WTC11 (cell line): ENCODE results near the gene COMMD9. TPM values are rescaled to one million over a fixed set of nuclear protein-coding genes. Genes with fewer than 3 reads are reported as not detected.

Source experiments
- ATAC-seq: fragments of 200-7000 bp; cut with Tn5 transposase; 2 replicates; pipeline ENCODE4 v1.10.0; 2021; ENCODE audit warnings: mild to moderate bottlenecking, moderate library complexity
- CTCF ChIA-PET: fragments of 300-600 bp; sonication (Branson Sonifier 250); formaldehyde crosslinking; loops from one replicate; lab custom pipeline; 2021; ENCODE audit warnings: antibody characterized with exemption; lab: Charles Lee
- POLR2A ChIA-PET: fragments of 350-600 bp; sonication (Branson Sonifier 250); formaldehyde crosslinking; loops from one replicate; lab custom pipeline; 2021; ENCODE audit warnings: antibody characterized with exemption; lab: Charles Lee
- DNase-seq: peaks from one replicate; pipeline ENCODE4 v3.0.0; 2021; ENCODE audit warnings: low spot score
- H3K27ac Mint-ChIP-seq: 2 replicates; pipeline ENCODE4 v1.8.0; 2021; ENCODE audit warnings: mixed read lengths
- H3K27me3 Mint-ChIP-seq: 2 replicates; pipeline ENCODE4 v1.8.0; 2021; ENCODE audit warnings: low read depth, mild to moderate bottlenecking, moderate library complexity, mixed read lengths
- H3K36me3 Mint-ChIP-seq: 2 replicates; pipeline ENCODE4 v1.8.0; 2021; ENCODE audit warnings: mixed read lengths
- H3K4me1 Mint-ChIP-seq: 2 replicates; pipeline ENCODE4 v1.8.0; 2022; ENCODE audit warnings: mixed read lengths
- H3K4me3 Mint-ChIP-seq: 2 replicates; pipeline ENCODE4 v1.8.0; 2021; ENCODE audit warnings: mild to moderate bottlenecking, moderate library complexity, mixed read lengths
- H3K9me3 Mint-ChIP-seq: 2 replicates; pipeline ENCODE4 v1.8.0; 2021; ENCODE audit warnings: mixed read lengths
- CBFB ChIP-seq: sonication (generic); formaldehyde crosslinking; IDR thresholded peaks from 2 replicates; pipeline ENCODE4 v1.8.1; 2022; ENCODE audit warnings: mild to moderate bottlenecking, low read depth, missing genetic modification reagents
- FOXK1 ChIP-seq: sonication (generic); formaldehyde crosslinking; IDR thresholded peaks from 2 replicates; pipeline ENCODE4 v1.8.0; 2022; ENCODE audit warnings: mild to moderate bottlenecking, moderate library complexity, missing genetic modification reagents
- GRHL2 ChIP-seq: fragments of 250-450 bp; sonication (Bioruptor Pico); IDR thresholded peaks from 2 replicates; pipeline ENCODE4 v1.8.0; 2022; ENCODE audit warnings: mild to moderate bottlenecking, moderate library complexity; ENCODE audit not compliant: insufficient replicate concordance, severe bottlenecking
- TCF7 ChIP-seq: sonication (generic); formaldehyde crosslinking; IDR thresholded peaks from 2 replicates; pipeline ENCODE4 v1.8.0; 2022; ENCODE audit warnings: mild to moderate bottlenecking, low read depth, missing genetic modification reagents, moderate library complexity
- ZNF263 ChIP-seq: sonication (generic); formaldehyde crosslinking; IDR thresholded peaks from 2 replicates; pipeline ENCODE4 v1.8.1; 2022; ENCODE audit warnings: low read depth, mild to moderate bottlenecking, moderate library complexity, missing genetic modification reagents
- total RNA-seq: library from RNA; stranded (reverse); gene quantifications from 3 replicates; pipeline ENCODE4 v1.2.3, GENCODE V29; 2021
- TF ChIP-seq, protein P1 (sequence below): sonication (generic); formaldehyde crosslinking; IDR thresholded peaks from 2 replicates; pipeline ENCODE4 v1.8.1; 2023; ENCODE audit warnings: mild to moderate bottlenecking, missing genetic modification reagents
- TF ChIP-seq, protein P2 (sequence below): sonication (generic); formaldehyde crosslinking; IDR thresholded peaks from 2 replicates; pipeline ENCODE4 v1.8.0; 2022; ENCODE audit warnings: mild to moderate bottlenecking, missing genetic modification reagents
- TF ChIP-seq, protein P3 (sequence below): sonication (generic); formaldehyde crosslinking; IDR thresholded peaks from 2 replicates; pipeline ENCODE4 v1.8.0; 2023; ENCODE audit warnings: mild to moderate bottlenecking, missing genetic modification reagents
- TF ChIP-seq, protein P4 (sequence below): sonication (generic); formaldehyde crosslinking; IDR thresholded peaks from 2 replicates; pipeline ENCODE4 v1.8.0; 2022; ENCODE audit warnings: mild to moderate bottlenecking, missing genetic modification reagents
- TF ChIP-seq, protein P5 (sequence below): fragments of 200-600 bp; IDR thresholded peaks from 2 replicates; pipeline ENCODE4 v1.8.0; 2022; ENCODE audit warnings: antibody characterized with exemption
- TF ChIP-seq, protein P6 (sequence below): sonication (generic); formaldehyde crosslinking; IDR thresholded peaks from 2 replicates; pipeline ENCODE4 v1.8.1; 2023; ENCODE audit warnings: mild to moderate bottlenecking, missing genetic modification reagents
- TF ChIP-seq, protein P7 (sequence below): sonication (generic); formaldehyde crosslinking; IDR thresholded peaks from 2 replicates; pipeline ENCODE4 v1.8.0; 2023; ENCODE audit warnings: missing genetic modification reagents, mild to moderate bottlenecking, borderline replicate concordance

Gene COMMD9
- total RNA-seq, 1 experiment from 2014 or later = 33.3 TPM

DNA sequence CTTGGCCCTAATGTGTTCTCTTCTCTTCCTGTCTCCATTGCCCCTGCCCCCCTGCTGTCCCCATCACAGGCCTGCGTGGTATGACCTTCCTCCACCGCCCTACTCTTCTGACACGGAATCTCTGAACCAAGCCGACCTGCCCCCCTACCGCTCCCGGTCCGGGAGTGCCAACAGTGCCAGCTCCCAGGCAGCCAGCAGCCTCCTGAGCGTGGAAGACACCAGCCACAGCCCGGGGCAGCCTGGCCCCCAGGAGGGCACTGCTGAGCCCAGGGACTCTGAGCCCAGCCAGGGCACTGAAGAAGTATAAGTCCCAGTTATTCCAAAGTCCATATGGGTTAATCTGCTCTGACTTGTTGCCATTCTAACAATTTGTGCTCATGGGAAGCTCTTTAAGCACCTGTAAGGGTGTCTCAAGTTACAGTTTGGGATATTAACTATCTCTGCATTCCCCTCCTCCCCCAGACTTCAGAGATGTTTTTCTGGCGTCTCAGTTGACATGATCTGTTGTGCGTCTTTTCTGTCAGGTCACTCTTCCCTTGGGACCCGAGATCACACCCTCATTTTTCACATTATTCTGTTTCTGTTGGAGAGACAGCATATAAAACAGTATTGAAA, 60.0 kb downstream of the COMMD9 start:
- Mint-ChIP-seq H3K4me3 (no peak overlapping the region), H3K36me3 (peaks cover 12% of the 10 kb centered on the region), H3K4me1 (peaks cover 10% of the 10 kb centered on the region), H3K27ac (no peak overlapping the region), H3K27me3 (no peaks in the 10 kb centered on the region), H3K9me3 (no peaks in the 10 kb centered on the region)
- POLR2A ChIA-PET = interaction anchor here (0.6 kb wide), 1 partner anchor 21 kb away, joined by 3 read pairs; no protein-coding TSS in a partner anchor
- no peak for DNase-seq
- ATAC-seq = no peak
- no peak for TF ChIP-seq TCF7 (CRISPR knock-in tag)
- TF ChIP-seq CBFB (CRISPR knock-in tag) = no peak
- no peak for TF ChIP-seq FOXK1
- CTCF ChIA-PET = interaction anchor here (1.2 to 1.6 kb wide), 2 partner anchors 30 to 407 kb away, joined by 3 read pairs; no protein-coding TSS in a partner anchor

DNA sequence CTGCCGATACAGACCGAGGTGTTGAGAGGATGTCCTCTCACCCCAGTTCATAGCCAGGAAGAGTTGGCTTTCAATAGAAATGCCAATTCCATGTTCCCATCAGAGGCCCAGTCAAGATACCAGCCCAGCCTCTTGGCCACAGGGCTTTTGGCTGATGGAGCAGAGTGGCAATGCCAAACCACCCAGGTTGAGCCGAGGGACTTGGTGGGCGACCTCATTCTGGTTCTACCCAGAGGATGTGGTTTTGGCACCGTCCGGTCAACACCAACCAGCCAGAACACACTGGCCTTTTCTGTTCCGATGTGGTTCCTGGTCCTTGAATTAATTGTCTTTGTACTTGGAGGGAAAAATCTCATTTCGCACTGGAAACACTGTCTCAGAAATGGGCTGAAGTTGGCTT, 60.5 kb downstream of the COMMD9 start:
- CTCF ChIA-PET = interaction anchor here (1.2 kb wide), 1 partner anchor 30 kb away, joined by 3 read pairs; no protein-coding TSS in a partner anchor
- POLR2A ChIA-PET = no interaction called here
- H3K27me3 Mint-ChIP-seq = no peaks in the 10 kb centered on the region
- no peaks in the 10 kb centered on the region for H3K9me3 Mint-ChIP-seq
- peaks cover 12% of the 10 kb centered on the region for H3K36me3 Mint-ChIP-seq
- ATAC-seq (no peak), DNase-seq (no peak)
- no peak overlapping the region for H3K4me3 Mint-ChIP-seq
- peaks cover 10% of the 10 kb centered on the region for H3K4me1 Mint-ChIP-seq
- TF ChIP-seq, protein P1, sequence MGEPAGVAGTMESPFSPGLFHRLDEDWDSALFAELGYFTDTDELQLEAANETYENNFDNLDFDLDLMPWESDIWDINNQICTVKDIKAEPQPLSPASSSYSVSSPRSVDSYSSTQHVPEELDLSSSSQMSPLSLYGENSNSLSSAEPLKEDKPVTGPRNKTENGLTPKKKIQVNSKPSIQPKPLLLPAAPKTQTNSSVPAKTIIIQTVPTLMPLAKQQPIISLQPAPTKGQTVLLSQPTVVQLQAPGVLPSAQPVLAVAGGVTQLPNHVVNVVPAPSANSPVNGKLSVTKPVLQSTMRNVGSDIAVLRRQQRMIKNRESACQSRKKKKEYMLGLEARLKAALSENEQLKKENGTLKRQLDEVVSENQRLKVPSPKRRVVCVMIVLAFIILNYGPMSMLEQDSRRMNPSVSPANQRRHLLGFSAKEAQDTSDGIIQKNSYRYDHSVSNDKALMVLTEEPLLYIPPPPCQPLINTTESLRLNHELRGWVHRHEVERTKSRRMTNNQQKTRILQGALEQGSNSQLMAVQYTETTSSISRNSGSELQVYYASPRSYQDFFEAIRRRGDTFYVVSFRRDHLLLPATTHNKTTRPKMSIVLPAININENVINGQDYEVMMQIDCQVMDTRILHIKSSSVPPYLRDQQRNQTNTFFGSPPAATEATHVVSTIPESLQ (CRISPR knock-in tag) = no peak
- TF ChIP-seq, protein P2, sequence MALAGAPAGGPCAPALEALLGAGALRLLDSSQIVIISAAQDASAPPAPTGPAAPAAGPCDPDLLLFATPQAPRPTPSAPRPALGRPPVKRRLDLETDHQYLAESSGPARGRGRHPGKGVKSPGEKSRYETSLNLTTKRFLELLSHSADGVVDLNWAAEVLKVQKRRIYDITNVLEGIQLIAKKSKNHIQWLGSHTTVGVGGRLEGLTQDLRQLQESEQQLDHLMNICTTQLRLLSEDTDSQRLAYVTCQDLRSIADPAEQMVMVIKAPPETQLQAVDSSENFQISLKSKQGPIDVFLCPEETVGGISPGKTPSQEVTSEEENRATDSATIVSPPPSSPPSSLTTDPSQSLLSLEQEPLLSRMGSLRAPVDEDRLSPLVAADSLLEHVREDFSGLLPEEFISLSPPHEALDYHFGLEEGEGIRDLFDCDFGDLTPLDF (CRISPR knock-in tag) = no peak
- TF ChIP-seq, protein P3, sequence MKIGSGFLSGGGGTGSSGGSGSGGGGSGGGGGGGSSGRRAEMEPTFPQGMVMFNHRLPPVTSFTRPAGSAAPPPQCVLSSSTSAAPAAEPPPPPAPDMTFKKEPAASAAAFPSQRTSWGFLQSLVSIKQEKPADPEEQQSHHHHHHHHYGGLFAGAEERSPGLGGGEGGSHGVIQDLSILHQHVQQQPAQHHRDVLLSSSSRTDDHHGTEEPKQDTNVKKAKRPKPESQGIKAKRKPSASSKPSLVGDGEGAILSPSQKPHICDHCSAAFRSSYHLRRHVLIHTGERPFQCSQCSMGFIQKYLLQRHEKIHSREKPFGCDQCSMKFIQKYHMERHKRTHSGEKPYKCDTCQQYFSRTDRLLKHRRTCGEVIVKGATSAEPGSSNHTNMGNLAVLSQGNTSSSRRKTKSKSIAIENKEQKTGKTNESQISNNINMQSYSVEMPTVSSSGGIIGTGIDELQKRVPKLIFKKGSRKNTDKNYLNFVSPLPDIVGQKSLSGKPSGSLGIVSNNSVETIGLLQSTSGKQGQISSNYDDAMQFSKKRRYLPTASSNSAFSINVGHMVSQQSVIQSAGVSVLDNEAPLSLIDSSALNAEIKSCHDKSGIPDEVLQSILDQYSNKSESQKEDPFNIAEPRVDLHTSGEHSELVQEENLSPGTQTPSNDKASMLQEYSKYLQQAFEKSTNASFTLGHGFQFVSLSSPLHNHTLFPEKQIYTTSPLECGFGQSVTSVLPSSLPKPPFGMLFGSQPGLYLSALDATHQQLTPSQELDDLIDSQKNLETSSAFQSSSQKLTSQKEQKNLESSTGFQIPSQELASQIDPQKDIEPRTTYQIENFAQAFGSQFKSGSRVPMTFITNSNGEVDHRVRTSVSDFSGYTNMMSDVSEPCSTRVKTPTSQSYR = no peak
- TF ChIP-seq, protein P4, sequence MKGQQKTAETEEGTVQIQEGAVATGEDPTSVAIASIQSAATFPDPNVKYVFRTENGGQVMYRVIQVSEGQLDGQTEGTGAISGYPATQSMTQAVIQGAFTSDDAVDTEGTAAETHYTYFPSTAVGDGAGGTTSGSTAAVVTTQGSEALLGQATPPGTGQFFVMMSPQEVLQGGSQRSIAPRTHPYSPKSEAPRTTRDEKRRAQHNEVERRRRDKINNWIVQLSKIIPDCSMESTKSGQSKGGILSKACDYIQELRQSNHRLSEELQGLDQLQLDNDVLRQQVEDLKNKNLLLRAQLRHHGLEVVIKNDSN = no peak
- TF ChIP-seq ZNF263 (CRISPR knock-in tag) = no peak
- TF ChIP-seq GRHL2 = no peak
- TF ChIP-seq CBFB (CRISPR knock-in tag) = no peak
- TF ChIP-seq, protein P5, sequence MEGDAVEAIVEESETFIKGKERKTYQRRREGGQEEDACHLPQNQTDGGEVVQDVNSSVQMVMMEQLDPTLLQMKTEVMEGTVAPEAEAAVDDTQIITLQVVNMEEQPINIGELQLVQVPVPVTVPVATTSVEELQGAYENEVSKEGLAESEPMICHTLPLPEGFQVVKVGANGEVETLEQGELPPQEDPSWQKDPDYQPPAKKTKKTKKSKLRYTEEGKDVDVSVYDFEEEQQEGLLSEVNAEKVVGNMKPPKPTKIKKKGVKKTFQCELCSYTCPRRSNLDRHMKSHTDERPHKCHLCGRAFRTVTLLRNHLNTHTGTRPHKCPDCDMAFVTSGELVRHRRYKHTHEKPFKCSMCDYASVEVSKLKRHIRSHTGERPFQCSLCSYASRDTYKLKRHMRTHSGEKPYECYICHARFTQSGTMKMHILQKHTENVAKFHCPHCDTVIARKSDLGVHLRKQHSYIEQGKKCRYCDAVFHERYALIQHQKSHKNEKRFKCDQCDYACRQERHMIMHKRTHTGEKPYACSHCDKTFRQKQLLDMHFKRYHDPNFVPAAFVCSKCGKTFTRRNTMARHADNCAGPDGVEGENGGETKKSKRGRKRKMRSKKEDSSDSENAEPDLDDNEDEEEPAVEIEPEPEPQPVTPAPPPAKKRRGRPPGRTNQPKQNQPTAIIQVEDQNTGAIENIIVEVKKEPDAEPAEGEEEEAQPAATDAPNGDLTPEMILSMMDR = no peak
- TF ChIP-seq, protein P6, sequence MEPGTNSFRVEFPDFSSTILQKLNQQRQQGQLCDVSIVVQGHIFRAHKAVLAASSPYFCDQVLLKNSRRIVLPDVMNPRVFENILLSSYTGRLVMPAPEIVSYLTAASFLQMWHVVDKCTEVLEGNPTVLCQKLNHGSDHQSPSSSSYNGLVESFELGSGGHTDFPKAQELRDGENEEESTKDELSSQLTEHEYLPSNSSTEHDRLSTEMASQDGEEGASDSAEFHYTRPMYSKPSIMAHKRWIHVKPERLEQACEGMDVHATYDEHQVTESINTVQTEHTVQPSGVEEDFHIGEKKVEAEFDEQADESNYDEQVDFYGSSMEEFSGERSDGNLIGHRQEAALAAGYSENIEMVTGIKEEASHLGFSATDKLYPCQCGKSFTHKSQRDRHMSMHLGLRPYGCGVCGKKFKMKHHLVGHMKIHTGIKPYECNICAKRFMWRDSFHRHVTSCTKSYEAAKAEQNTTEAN (CRISPR knock-in tag) = no peak
- TF ChIP-seq, protein P7, sequence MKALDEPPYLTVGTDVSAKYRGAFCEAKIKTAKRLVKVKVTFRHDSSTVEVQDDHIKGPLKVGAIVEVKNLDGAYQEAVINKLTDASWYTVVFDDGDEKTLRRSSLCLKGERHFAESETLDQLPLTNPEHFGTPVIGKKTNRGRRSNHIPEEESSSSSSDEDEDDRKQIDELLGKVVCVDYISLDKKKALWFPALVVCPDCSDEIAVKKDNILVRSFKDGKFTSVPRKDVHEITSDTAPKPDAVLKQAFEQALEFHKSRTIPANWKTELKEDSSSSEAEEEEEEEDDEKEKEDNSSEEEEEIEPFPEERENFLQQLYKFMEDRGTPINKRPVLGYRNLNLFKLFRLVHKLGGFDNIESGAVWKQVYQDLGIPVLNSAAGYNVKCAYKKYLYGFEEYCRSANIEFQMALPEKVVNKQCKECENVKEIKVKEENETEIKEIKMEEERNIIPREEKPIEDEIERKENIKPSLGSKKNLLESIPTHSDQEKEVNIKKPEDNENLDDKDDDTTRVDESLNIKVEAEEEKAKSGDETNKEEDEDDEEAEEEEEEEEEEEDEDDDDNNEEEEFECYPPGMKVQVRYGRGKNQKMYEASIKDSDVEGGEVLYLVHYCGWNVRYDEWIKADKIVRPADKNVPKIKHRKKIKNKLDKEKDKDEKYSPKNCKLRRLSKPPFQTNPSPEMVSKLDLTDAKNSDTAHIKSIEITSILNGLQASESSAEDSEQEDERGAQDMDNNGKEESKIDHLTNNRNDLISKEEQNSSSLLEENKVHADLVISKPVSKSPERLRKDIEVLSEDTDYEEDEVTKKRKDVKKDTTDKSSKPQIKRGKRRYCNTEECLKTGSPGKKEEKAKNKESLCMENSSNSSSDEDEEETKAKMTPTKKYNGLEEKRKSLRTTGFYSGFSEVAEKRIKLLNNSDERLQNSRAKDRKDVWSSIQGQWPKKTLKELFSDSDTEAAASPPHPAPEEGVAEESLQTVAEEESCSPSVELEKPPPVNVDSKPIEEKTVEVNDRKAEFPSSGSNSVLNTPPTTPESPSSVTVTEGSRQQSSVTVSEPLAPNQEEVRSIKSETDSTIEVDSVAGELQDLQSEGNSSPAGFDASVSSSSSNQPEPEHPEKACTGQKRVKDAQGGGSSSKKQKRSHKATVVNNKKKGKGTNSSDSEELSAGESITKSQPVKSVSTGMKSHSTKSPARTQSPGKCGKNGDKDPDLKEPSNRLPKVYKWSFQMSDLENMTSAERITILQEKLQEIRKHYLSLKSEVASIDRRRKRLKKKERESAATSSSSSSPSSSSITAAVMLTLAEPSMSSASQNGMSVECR (CRISPR knock-in tag) = no peak
- TF ChIP-seq, all 79 proteins: peak for 0
- H3K27ac Mint-ChIP-seq = no peak overlapping the region
